ENCODE data around the gene UXT. TPM values are rescaled to one million over a fixed set of nuclear protein-coding genes. Genes with fewer than 3 reads are reported as not detected.
A peak's percentile ranks its signal among the peaks of the same experiment; 100 is the strongest.

UXT gene
- total RNA-seq, 1 experiment from 2014 or later, result 143 TPM

GRCh38 chrX:47649271-47649670 lies 9.7 kb downstream of the UXT start:
- Histone ChIP-seq H3K4me1 (ENCODE audit: insufficient read depth, low read length) (peaks cover 13% of the 10 kb centered on the region), H3K4me2 (ENCODE audit: low read length) (peak overlapping the region; percentile 99), H3K9ac (ENCODE audit: low read length) (peak overlapping the region; percentile 89), H3K4me3 (ENCODE audit: low read length) (peak overlapping the region; percentile 91), H3K9me3 (ENCODE audit: low read length) (no peaks in the 10 kb centered on the region), H3K27ac (ENCODE audit: low read length) (no peak overlapping the region), H3K36me3 (ENCODE audit: low read depth, low read length) (peaks cover 7% of the 10 kb centered on the region), H3K9me2 (replicated peaks; ENCODE audit: low read length) (no peaks in the 10 kb centered on the region), H4K20me1 (ENCODE audit: low read length) (no peaks in the 10 kb centered on the region), H3K27me3 (ENCODE audit: low read length) (no peaks in the 10 kb centered on the region), H2AFZ (ENCODE audit: low read length) (no peak overlapping the region), H3K79me2 (ENCODE audit: low read length) (peaks cover 38% of the 10 kb centered on the region), H3F3A (ENCODE audit: low read length, unreplicated experiment) (no peaks in the 10 kb centered on the region)
- BruUV-seq (replicated peaks), result no TSS peak
- no peak for ATAC-seq
- ChIA-PET POLR2A (ENCODE audit: unreplicated experiment) (no interaction called here), CTCF (interaction anchor here (0.6 kb wide), 1 partner anchor 736 kb away, joined by 8 read pairs; no protein-coding TSS in a partner anchor)
- TF ChIP-seq, protein P1, sequence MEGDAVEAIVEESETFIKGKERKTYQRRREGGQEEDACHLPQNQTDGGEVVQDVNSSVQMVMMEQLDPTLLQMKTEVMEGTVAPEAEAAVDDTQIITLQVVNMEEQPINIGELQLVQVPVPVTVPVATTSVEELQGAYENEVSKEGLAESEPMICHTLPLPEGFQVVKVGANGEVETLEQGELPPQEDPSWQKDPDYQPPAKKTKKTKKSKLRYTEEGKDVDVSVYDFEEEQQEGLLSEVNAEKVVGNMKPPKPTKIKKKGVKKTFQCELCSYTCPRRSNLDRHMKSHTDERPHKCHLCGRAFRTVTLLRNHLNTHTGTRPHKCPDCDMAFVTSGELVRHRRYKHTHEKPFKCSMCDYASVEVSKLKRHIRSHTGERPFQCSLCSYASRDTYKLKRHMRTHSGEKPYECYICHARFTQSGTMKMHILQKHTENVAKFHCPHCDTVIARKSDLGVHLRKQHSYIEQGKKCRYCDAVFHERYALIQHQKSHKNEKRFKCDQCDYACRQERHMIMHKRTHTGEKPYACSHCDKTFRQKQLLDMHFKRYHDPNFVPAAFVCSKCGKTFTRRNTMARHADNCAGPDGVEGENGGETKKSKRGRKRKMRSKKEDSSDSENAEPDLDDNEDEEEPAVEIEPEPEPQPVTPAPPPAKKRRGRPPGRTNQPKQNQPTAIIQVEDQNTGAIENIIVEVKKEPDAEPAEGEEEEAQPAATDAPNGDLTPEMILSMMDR (conservative IDR thresholded peaks at IDR 0.05; ENCODE audit: low read depth, low read length), result no peak
- TF ChIP-seq EZH2 (IDR thresholded peaks at IDR 0.05; ENCODE audit: low read length, unreplicated experiment) (no peak), EZH2phosphoT487 (IDR thresholded peaks at IDR 0.05; ENCODE audit: borderline replicate concordance, low read length) (no peak)
- intact Hi-C loops (cut with micrococcal nuclease), result no loop called here
- no peak for DNase-seq

DNA sequence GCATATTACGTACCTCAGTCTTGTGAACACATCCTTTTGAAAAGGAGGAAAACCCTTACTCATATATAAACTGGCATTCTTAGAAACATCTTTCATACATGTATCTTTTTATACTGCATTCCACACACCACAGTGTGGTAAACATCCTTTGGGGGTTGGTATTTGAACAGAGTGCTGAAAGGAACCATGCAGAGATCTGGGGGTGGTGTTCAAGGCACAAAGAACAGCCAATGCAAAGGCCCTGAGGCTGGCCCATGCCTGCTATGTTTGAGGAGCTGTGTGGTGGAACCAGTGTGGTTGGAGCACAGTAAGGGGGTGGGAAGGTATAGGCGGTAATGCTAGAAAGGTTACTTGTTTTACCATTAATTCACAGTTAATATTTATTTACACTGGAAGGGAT lies 10.6 kb downstream of the UXT start:
- no peak overlapping the region for H3K27ac ChIP-seq (ENCODE audit: low read length)
- peaks cover 46% of the 10 kb centered on the region for H3K79me2 ChIP-seq (ENCODE audit: low read length)
- no peaks in the 10 kb centered on the region for H3K27me3 ChIP-seq (ENCODE audit: low read length)
- no peaks in the 10 kb centered on the region for H3K9me3 ChIP-seq (ENCODE audit: low read length)
- H3F3A ChIP-seq (ENCODE audit: low read length, unreplicated experiment), result no peaks in the 10 kb centered on the region
- no TSS peak for BruUV-seq (replicated peaks)
- intact Hi-C loops (cut with micrococcal nuclease), result no loop called here
- peaks cover 4% of the 10 kb centered on the region for H3K36me3 ChIP-seq (ENCODE audit: low read depth, low read length)
- TF ChIP-seq EZH2 (IDR thresholded peaks at IDR 0.05; ENCODE audit: low read length, unreplicated experiment), result no peak
- TF ChIP-seq, protein P1 (conservative IDR thresholded peaks at IDR 0.05; ENCODE audit: low read depth, low read length), result no peak
- no peak for TF ChIP-seq EZH2phosphoT487 (IDR thresholded peaks at IDR 0.05; ENCODE audit: borderline replicate concordance, low read length)
- POLR2A ChIA-PET (ENCODE audit: unreplicated experiment), result no interaction called here
- H3K9me2 ChIP-seq (replicated peaks; ENCODE audit: low read length), result no peaks in the 10 kb centered on the region
- no peak overlapping the region for H2AFZ ChIP-seq (ENCODE audit: low read length)
- no peaks in the 10 kb centered on the region for H4K20me1 ChIP-seq (ENCODE audit: low read length)
- CTCF ChIA-PET, result no interaction called here
- H3K4me1 ChIP-seq (ENCODE audit: insufficient read depth, low read length), result peaks cover 13% of the 10 kb centered on the region
- no peak for DNase-seq
- peak overlapping the region; percentile 91 for H3K4me3 ChIP-seq (ENCODE audit: low read length)
- no peak overlapping the region for H3K9ac ChIP-seq (ENCODE audit: low read length)
- no peak for ATAC-seq
- H3K4me2 ChIP-seq (ENCODE audit: low read length), result peak overlapping the region; percentile 99

- H3K4me3 ChIP-seq (ENCODE audit: low read length), result no peak overlapping the region
- no peak for ATAC-seq
- peaks cover 49% of the 10 kb centered on the region for H3K79me2 ChIP-seq (ENCODE audit: low read length)
- H3K27ac ChIP-seq (ENCODE audit: low read length), result no peak overlapping the region
- no peak for TF ChIP-seq EZH2 (IDR thresholded peaks at IDR 0.05; ENCODE audit: low read length, unreplicated experiment)
- TF ChIP-seq, protein P1 (conservative IDR thresholded peaks at IDR 0.05; ENCODE audit: low read depth, low read length), result no peak
- peaks cover 2% of the 10 kb centered on the region; the same call in 1 of the 2 replicates for H3K36me3 ChIP-seq (ENCODE audit: low read depth, low read length)
- POLR2A ChIA-PET (ENCODE audit: unreplicated experiment), result no interaction called here
- H2AFZ ChIP-seq (ENCODE audit: low read length), result no peak overlapping the region
- H3K9me2 ChIP-seq (replicated peaks; ENCODE audit: low read length), result no peaks in the 10 kb centered on the region
- H4K20me1 ChIP-seq (ENCODE audit: low read length), result no peaks in the 10 kb centered on the region
- no peaks in the 10 kb centered on the region for H3K27me3 ChIP-seq (ENCODE audit: low read length)
- H3K4me1 ChIP-seq (ENCODE audit: insufficient read depth, low read length), result peaks cover 13% of the 10 kb centered on the region
- H3K4me2 ChIP-seq (ENCODE audit: low read length), result no peak overlapping the region
- intact Hi-C loops (cut with micrococcal nuclease), result no loop called here
- no TSS peak for BruUV-seq (replicated peaks)
- no peaks in the 10 kb centered on the region for H3F3A ChIP-seq (ENCODE audit: low read length, unreplicated experiment)
- CTCF ChIA-PET, result no interaction called here
- DNase-seq, result no peak
- H3K9ac ChIP-seq (ENCODE audit: low read length), result no peak overlapping the region
- no peaks in the 10 kb centered on the region for H3K9me3 ChIP-seq (ENCODE audit: low read length)
Observed at GRCh38 chrX:47646636-47647035, 12.3 kb downstream of the UXT start.

Measured in PC-3 (cell line).